Body of pancreas (tissue), 4 donors: Measurements from ENCODE around the gene WDR7. TPM values are rescaled to one million over a fixed set of nuclear protein-coding genes. Genes with fewer than 3 reads are reported as not detected.

Source experiments
- ATAC-seq: fragments of 150-250 bp; one replicate; pipeline ENCODE4 v1.9.1; 2016
- DNase-seq, 4 donors: peaks; one replicate each; pipeline ENCODE4 v3.0.0-alpha.2; 2019
- H3K27ac ChIP-seq, 4 donors: fragments of 200-600 bp; sonication (generic); 1 replicate in 3 of 4; 2 replicates in 1 of 4; pipeline versions ENCODE4 v1.5.1 to v1.6.1; 2016 to 2019; ENCODE audit warnings: mild to moderate bottlenecking in 1 of 4, mixed read lengths in 1 of 4, moderate library complexity in 1 of 4
- H3K27me3 ChIP-seq, 2 donors: fragments of 200-600 bp; sonication (generic); one replicate each; pipeline ENCODE4 v1.6.0; 2016; ENCODE audit warnings: mild to moderate bottlenecking in 1 of 2
- H3K36me3 ChIP-seq, 2 donors: fragments of 200-600 bp; sonication (generic); replicated peaks in 1 of 2; 2 replicates each; pipeline ENCODE4 v1.5.1; 2016; ENCODE audit warnings: low read depth in 2 of 2; ENCODE audit not compliant: insufficient read depth in 1 of 2
- H3K4me1 ChIP-seq: fragments of 200-600 bp; sonication (generic); one replicate; pipeline ENCODE4 v1.6.0; 2016
- H3K4me3 ChIP-seq, 2 donors: fragments of 200-600 bp; sonication (generic); 1 replicate in 1 of 2; 2 replicates in 1 of 2; pipeline ENCODE4 v1.5.1; 2016 to 2019
- H3K9me3 ChIP-seq, 3 donors: fragments of 200-600 bp; sonication (generic); 1 replicate in 2 of 3; 2 replicates in 1 of 3; pipeline ENCODE4 v1.5.1; 2016
- POLR2A ChIP-seq, 3 donors: fragments of 450-650 bp; IDR thresholded peaks; one replicate each; pipeline ENCODE4 v1.6.1; 2016; ENCODE audit warnings: antibody characterized with exemption in 3 of 3, mild to moderate bottlenecking in 2 of 3
- WGBS, 2 donors: methylation state at CpG; one replicate each; pipeline ENCODE4 v1.1.5; 2017; 5-methylcytosine and 5-hydroxymethylcytosine counted together
- intact Hi-C: fragments of 100-400 bp; cut with DNase I; formaldehyde crosslinking; loops from one replicate; pipeline ENCODE4 v1.15.1; 2023
- total RNA-seq, 2 donors: library from RNA; depleted of rRNA; stranded (reverse); fragments of >200 nt; gene quantifications; one replicate each; pipeline ENCODE4 v1.1.0, GENCODE V29; 2016
- TF ChIP-seq, protein P1 (sequence below), 7 experiments: fragments of 450-650 bp in 4 of 7; fragments of 200-600 bp in 3 of 7; sonication (generic) in 3 of 7; IDR thresholded peaks; one replicate each; pipeline ENCODE4 v1.5.1; 2016 to 2019; ENCODE audit warnings: antibody characterized with exemption in 7 of 7

WDR7 gene
- total RNA-seq, 2 donors from 2014 or later: 16.3 to 21.4 TPM

DNA sequence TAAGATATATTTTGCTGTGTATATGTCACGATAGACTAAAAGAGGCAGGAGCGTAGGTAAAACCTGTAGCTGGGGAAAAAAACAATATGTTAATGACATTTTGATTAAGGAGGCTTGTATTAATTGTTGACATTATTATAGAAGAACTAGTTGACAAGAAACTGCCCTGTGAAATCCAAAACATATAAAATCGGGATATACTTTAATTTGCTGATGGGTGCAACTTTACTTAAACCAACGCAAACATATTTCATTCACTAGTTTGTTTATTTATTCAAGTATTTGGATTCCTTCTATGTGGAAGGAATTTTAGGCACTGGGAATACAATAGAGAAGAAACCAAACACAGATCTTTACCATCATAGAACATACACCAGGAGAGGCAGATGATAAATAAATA is 8.0 kb downstream of the WDR7 start:
- Histone ChIP-seq H3K27ac (no peak overlapping the region), H3K4me3 (no peak overlapping the region), H3K27me3 (no peaks in the 10 kb centered on the region), H3K36me3 (no peaks in the 10 kb centered on the region), H3K4me1 (peaks cover 20% of the 10 kb centered on the region), H3K9me3 (no peaks in the 10 kb centered on the region)
- no peak for DNase-seq
- WGBS, 2 donors: 92 to 93% methylated on average over 4 of the region's 4 CpGs
- TF ChIP-seq, protein P1, sequence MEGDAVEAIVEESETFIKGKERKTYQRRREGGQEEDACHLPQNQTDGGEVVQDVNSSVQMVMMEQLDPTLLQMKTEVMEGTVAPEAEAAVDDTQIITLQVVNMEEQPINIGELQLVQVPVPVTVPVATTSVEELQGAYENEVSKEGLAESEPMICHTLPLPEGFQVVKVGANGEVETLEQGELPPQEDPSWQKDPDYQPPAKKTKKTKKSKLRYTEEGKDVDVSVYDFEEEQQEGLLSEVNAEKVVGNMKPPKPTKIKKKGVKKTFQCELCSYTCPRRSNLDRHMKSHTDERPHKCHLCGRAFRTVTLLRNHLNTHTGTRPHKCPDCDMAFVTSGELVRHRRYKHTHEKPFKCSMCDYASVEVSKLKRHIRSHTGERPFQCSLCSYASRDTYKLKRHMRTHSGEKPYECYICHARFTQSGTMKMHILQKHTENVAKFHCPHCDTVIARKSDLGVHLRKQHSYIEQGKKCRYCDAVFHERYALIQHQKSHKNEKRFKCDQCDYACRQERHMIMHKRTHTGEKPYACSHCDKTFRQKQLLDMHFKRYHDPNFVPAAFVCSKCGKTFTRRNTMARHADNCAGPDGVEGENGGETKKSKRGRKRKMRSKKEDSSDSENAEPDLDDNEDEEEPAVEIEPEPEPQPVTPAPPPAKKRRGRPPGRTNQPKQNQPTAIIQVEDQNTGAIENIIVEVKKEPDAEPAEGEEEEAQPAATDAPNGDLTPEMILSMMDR (IDR thresholded peaks at IDR 0.05): no peak
- no peak for TF ChIP-seq POLR2A (IDR thresholded peaks at IDR 0.05)
- no peak for ATAC-seq
- intact Hi-C loops: no loop called here

DNA sequence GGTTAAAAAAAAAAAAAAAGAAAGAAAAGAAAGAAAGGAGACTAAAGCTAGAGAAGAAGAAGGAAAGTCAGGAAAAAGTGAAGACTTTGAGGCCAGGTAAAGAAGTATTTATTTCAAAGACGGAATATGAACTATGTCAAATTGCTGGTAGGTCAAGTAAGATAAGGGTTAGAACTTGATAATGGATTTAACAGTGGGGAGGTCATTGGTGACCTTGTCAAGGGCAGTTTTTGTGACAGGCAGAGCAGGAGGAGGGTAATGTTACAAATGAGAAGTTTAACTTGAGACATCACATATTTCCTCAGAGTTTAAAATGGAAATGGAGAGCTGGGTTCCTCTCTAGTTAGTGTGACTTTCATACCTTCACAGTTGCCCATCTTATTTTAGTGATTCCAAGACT is 9.5 kb downstream of the WDR7 start:
- Histone ChIP-seq H3K36me3 (no peaks in the 10 kb centered on the region), H3K9me3 (no peaks in the 10 kb centered on the region), H3K27ac (no peak overlapping the region), H3K27me3 (no peaks in the 10 kb centered on the region), H3K4me1 (peaks cover 20% of the 10 kb centered on the region), H3K4me3 (no peak overlapping the region)
- DNase-seq (no peak), ATAC-seq (no peak)
- intact Hi-C loops: no loop called here
- no peak for TF ChIP-seq POLR2A (IDR thresholded peaks at IDR 0.05)
- TF ChIP-seq, protein P1 (IDR thresholded peaks at IDR 0.05): no peak
- WGBS, 2 donors: 32 to 42% methylated on average over 1 of the region's 1 CpG

DNA sequence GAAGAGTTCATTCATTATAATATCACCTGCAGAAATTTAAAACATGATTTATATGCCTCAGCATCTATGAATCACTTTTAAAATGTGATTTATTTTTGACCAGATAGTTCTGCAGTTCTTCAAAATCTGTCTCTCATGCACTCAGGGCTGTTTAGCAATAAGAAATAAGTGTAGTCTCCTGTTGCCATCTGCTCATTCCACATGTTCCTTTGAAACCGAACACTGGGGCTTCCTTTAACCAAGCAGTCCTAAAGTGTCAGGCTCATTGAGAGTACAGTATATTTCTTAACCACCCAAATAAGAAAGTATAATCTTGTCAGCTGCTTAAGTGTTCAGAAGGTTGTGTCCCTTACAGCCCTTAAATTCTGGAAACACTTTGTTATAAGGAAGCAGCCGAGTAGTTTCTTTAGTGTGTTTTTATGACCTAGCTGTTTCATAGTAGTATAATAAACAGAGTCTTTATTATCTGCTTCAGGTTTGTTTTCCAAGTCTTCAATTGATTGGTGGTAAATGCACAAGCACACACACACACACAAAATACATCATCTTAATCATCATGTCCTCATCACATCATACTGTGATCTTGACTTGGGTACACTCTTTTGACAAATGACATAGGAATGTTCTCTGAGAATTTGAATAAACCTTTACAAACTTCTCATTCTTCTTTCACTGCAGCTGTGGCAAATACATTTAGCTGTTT is 10.4 kb downstream of the WDR7 start:
- Histone ChIP-seq H3K4me1 (peaks cover 20% of the 10 kb centered on the region), H3K27me3 (no peaks in the 10 kb centered on the region), H3K36me3 (no peaks in the 10 kb centered on the region), H3K9me3 (no peaks in the 10 kb centered on the region), H3K4me3 (no peak overlapping the region), H3K27ac (no peak overlapping the region)
- WGBS, 2 donors: 36 to 43% methylated on average over 2 of the region's 2 CpGs
- no peak for TF ChIP-seq POLR2A (IDR thresholded peaks at IDR 0.05)
- TF ChIP-seq, protein P1 (IDR thresholded peaks at IDR 0.05): no peak
- intact Hi-C loops: no loop called here
- DNase-seq (no peak), ATAC-seq (no peak)

DNA sequence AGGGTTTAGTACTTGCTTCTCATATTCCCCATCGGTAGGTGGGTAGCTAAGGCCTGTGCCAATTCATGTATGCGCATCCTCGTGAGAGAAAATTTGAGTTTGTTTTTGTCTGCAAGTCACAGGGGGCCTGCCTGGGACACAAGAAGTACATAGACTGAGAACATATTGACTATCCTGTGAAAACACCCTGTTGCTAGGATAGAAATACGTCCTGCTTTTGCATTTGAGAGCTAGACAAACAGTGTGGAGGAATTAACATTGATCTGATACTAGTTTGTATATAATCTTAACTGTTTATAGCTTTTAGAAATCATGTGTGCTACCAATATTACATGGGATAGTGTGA is 10.9 kb downstream of the WDR7 start:
- Histone ChIP-seq H3K4me3 (no peak overlapping the region), H3K9me3 (no peaks in the 10 kb centered on the region), H3K4me1 (peaks cover 20% of the 10 kb centered on the region), H3K27ac (no peak overlapping the region), H3K36me3 (no peaks in the 10 kb centered on the region), H3K27me3 (no peaks in the 10 kb centered on the region)
- TF ChIP-seq, protein P1 (IDR thresholded peaks at IDR 0.05): no peak
- TF ChIP-seq POLR2A (IDR thresholded peaks at IDR 0.05): no peak
- 21 to 40% methylated on average over 4 of the region's 4 CpGs for WGBS, 2 donors
- no peak for DNase-seq
- no peak for ATAC-seq
- intact Hi-C loops: no loop called here

DNA sequence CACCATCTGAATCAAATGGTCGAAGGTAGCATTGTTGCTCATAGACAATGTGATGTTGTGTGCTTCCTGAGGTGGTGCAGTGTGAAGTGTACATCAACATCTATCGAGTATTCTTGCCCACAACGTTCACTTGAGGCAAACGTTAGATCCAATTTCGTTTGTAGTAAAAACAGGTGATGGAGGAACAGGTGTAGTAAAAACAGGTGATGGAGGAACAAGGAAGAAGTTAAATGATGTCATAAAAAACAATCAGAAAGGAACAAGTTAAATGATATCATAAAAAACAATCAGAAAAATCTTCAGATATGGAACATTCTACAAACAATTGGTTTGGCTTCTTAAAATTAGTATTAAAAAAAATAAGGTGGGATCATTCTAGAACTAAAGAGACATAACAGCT is 11.3 kb downstream of the WDR7 start:
- DNase-seq (no peak), ATAC-seq (no peak)
- Histone ChIP-seq H3K36me3 (no peaks in the 10 kb centered on the region), H3K4me1 (peaks cover 20% of the 10 kb centered on the region), H3K27me3 (no peaks in the 10 kb centered on the region), H3K27ac (no peak overlapping the region), H3K4me3 (no peak overlapping the region), H3K9me3 (no peaks in the 10 kb centered on the region)
- intact Hi-C loops: no loop called here
- WGBS, 2 donors: 60 to 63% methylated on average over 5 of the region's 5 CpGs
- TF ChIP-seq, protein P1 (IDR thresholded peaks at IDR 0.05): no peak
- no peak for TF ChIP-seq POLR2A (IDR thresholded peaks at IDR 0.05)
